Mesendoderm (in vitro differentiated cells): ENCODE results near the gene SMARCA5. TPM values are rescaled to one million over a fixed set of nuclear protein-coding genes. Genes with fewer than 3 reads are reported as not detected.
A peak's percentile ranks its signal among the peaks of the same experiment; 100 is the strongest.

Source experiments
- DNase-seq: peaks from one replicate; pipeline ENCODE4 v3.0.0; 2013
- H2AK5ac ChIP-seq: 2 replicates; pipeline ENCODE4 v1.6.1; 2013; ENCODE audit warnings: low read length, inconsistent platforms
- H2BK120ac ChIP-seq: 2 replicates; pipeline ENCODE4 v1.6.1; 2013; ENCODE audit warnings: low read depth, mild to moderate bottlenecking, low read length, moderate library complexity, mixed read lengths
- H2BK15ac ChIP-seq: replicated peaks from 2 replicates; pipeline ENCODE4 v1.6.1; 2013; ENCODE audit warnings: low read depth, mild to moderate bottlenecking, moderate library complexity
- H2BK5ac ChIP-seq: 2 replicates; pipeline ENCODE4 v1.6.1; 2013; ENCODE audit warnings: low read length, inconsistent platforms
- H3K18ac ChIP-seq: 2 replicates; pipeline ENCODE4 v1.6.1; 2013; ENCODE audit warnings: mild to moderate bottlenecking, low read length, mixed read lengths
- H3K23ac ChIP-seq: one replicate; pipeline ENCODE4 v1.6.1; 2013; ENCODE audit warnings: low read length
- H3K27ac ChIP-seq: 2 replicates; pipeline ENCODE4 v1.5.1; 2013; ENCODE audit warnings: low read depth, mild to moderate bottlenecking, inconsistent platforms, low read length, moderate library complexity
- H3K27me3 ChIP-seq: 2 replicates; pipeline ENCODE4 v1.6.1; 2013; ENCODE audit warnings: low read length, control low read depth, mild to moderate bottlenecking, inconsistent platforms; ENCODE audit not compliant: insufficient read depth, poor library complexity
- H3K36me3 ChIP-seq: 2 replicates; pipeline ENCODE4 v1.6.1; 2013; ENCODE audit warnings: low read length, inconsistent platforms; ENCODE audit not compliant: control insufficient read depth, insufficient read depth
- H3K4ac ChIP-seq: one replicate; pipeline ENCODE4 v1.6.1; 2013; ENCODE audit warnings: low read depth, mild to moderate bottlenecking, low read length, moderate library complexity
- H3K4me1 ChIP-seq: 2 replicates; pipeline ENCODE4 v1.6.1; 2013; ENCODE audit warnings: low read depth, low read length, inconsistent platforms; ENCODE audit not compliant: control insufficient read depth
- H3K4me2 ChIP-seq: 2 replicates; pipeline ENCODE4 v1.6.1; 2013; ENCODE audit warnings: low read length
- H3K4me3 ChIP-seq: 2 replicates; pipeline ENCODE4 v1.5.1; 2013; ENCODE audit warnings: mild to moderate bottlenecking, low read length
- H3K56ac ChIP-seq: one replicate; pipeline ENCODE4 v1.6.1; 2013; ENCODE audit warnings: low read length
- H3K79me1 ChIP-seq: 2 replicates; pipeline ENCODE4 v1.6.1; 2013; ENCODE audit warnings: low read length, inconsistent platforms
- H3K79me2 ChIP-seq: 2 replicates; pipeline ENCODE4 v1.6.1; 2013; ENCODE audit warnings: mild to moderate bottlenecking, low read length; ENCODE audit not compliant: control insufficient read depth, insufficient read depth
- H3K9ac ChIP-seq: 2 replicates; pipeline ENCODE4 v1.6.1; 2013; ENCODE audit warnings: low read length, inconsistent platforms
- H4K5ac ChIP-seq: one replicate; pipeline ENCODE4 v1.6.1; 2013; ENCODE audit warnings: low read length
- H4K8ac ChIP-seq: one replicate; pipeline ENCODE4 v1.6.1; 2013; ENCODE audit warnings: low read depth, mild to moderate bottlenecking, control low read depth, low read length, moderate library complexity
- whole genome bisulfite sequencing: extraction: QIAGEN DNeasy Blood & Tissue Kit; methylation state at CpG from one replicate; pipeline ENCODE4 v1.1.7; 2013; ENCODE audit warnings: low lambda C conversion rate, missing lambda C conversion rate; ENCODE audit not compliant: insufficient coverage; ENCODE audit errors: extremely low coverage; 5-methylcytosine and 5-hydroxymethylcytosine counted together
- polyA plus RNA-seq, 2 experiments: library from polyadenylated mRNA; stranded (reverse); fragments of 200-250 nt; gene quantifications; one replicate each; pipeline ENCODE4 v1.2.3, GENCODE V29; 2013

Gene SMARCA5, protein sequence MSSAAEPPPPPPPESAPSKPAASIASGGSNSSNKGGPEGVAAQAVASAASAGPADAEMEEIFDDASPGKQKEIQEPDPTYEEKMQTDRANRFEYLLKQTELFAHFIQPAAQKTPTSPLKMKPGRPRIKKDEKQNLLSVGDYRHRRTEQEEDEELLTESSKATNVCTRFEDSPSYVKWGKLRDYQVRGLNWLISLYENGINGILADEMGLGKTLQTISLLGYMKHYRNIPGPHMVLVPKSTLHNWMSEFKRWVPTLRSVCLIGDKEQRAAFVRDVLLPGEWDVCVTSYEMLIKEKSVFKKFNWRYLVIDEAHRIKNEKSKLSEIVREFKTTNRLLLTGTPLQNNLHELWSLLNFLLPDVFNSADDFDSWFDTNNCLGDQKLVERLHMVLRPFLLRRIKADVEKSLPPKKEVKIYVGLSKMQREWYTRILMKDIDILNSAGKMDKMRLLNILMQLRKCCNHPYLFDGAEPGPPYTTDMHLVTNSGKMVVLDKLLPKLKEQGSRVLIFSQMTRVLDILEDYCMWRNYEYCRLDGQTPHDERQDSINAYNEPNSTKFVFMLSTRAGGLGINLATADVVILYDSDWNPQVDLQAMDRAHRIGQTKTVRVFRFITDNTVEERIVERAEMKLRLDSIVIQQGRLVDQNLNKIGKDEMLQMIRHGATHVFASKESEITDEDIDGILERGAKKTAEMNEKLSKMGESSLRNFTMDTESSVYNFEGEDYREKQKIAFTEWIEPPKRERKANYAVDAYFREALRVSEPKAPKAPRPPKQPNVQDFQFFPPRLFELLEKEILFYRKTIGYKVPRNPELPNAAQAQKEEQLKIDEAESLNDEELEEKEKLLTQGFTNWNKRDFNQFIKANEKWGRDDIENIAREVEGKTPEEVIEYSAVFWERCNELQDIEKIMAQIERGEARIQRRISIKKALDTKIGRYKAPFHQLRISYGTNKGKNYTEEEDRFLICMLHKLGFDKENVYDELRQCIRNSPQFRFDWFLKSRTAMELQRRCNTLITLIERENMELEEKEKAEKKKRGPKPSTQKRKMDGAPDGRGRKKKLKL
- polyA plus RNA-seq (2013, experiment 1 of 2), result 75.9 TPM
- 76.8 TPM for polyA plus RNA-seq (2013, experiment 2 of 2)

DNA sequence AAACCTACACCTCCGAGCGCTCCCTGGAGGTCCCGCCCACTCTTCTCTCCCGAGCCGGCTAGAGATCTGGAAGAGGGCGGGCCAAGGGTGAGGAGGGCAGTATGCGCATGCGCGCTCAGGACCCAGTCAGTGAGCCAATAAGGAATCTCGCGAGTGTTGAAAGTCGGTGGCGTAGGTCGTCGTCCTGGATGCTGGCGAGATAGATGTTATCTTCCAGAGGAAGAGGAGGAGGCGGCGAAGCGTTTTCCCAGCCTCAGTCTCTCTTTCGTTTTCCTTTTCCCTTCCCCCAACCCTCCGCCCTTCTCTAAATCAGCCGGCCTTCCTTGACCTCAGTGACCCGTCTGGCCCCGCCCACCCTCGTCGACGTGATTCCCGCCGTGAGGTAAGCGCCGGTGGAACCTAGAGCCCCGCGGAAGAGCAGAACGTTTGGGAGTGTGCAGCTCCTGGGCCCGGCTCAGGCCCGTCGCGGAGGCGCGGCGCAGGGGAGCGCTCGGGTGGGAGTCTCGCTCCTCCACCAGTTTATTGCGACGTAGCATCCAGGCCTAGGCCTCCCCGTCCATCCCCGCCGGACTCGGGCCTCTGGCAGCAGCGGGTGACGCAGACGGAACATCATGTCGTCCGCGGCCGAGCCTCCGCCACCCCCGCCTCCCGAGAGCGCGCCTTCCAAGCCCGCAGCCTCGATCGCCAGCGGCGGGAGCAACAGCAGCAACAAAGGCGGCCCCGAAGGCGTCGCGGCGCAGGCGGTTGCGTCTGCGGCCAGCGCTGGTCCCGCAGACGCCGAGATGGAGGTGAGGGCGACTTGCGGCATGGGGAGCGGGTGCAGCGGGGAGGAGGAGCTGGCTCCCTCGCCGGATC, at the start of gene SMARCA5:
Gene SMARCA5 (plus strand): TSS at position 389 of the 855 bp plus-strand sequence. CDS start 223 bp downstream, at position 612.
- H2BK15ac ChIP-seq, result no peak within 1 kb of the TSS
- H3K27ac ChIP-seq, result peak within 1 kb of the TSS; percentile 87
- no peaks in the 10 kb centered on the region for H3K27me3 ChIP-seq
- H2BK5ac ChIP-seq, result peak within 1 kb of the TSS; percentile 72
- no peak within 1 kb of the TSS for H2BK120ac ChIP-seq
- WGBS, result no CpG with 5 or more reads among the region's 86 CpGs
- no peaks in the 10 kb centered on the region for H3K4me1 ChIP-seq
- H3K4ac ChIP-seq, result no peak within 1 kb of the TSS
- peak; percentile 99 for DNase-seq
- peak within 1 kb of the TSS; percentile 55 for H3K23ac ChIP-seq
- H3K79me2 ChIP-seq, result peaks cover 31% of the 10 kb centered on the region
- H3K36me3 ChIP-seq, result no peaks in the 10 kb centered on the region
- H4K8ac ChIP-seq, result no peak within 1 kb of the TSS
- H3K4me3 ChIP-seq, result peak within 1 kb of the TSS; percentile 81
- H2AK5ac ChIP-seq, result no peak within 1 kb of the TSS
- H3K79me1 ChIP-seq, result peaks cover 2% of the 10 kb centered on the region
- H3K9ac ChIP-seq, result peak within 1 kb of the TSS; percentile 94
- peak within 1 kb of the TSS; percentile 67 for H3K4me2 ChIP-seq
- no peak within 1 kb of the TSS for H4K5ac ChIP-seq
- H3K18ac ChIP-seq, result peak within 1 kb of the TSS; percentile 44
- peak within 1 kb of the TSS; percentile 98 for H3K56ac ChIP-seq

DNA sequence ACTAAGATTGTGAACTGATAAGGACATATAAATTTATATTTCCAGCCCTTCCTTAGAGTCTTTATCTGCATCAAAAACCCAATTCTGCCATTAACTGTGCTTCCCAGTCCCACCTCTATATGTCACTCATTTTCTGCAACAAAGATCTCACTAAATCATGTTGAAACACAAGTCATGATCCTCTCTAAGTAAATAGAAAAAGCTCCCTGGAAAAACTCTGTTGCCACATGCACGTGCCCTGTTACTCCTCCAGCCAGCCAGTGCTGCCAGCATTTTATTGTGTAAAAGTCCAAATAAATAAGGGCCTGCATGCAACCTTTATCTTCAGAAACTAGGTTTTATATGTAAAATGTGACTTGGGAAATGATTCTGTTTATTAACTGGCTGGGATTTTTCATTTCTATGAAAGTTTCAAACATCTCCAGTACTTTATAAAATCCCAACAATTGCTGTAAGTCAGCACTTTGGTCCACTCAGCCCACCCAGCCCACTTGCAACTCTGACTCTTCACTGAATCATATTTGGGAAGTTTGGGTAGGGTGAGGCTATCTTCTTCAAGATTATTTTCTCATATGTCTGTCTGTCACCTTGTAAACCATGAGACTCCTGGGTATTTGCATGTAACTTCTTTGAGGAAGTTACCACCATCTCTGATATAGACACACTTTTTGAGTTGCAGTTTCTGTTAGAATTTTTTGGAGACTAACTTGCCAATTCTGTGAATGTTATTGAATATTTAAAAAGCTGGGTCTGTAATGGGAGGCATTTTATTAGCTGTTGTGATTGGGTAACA, 40.0 kb upstream of the SMARCA5 start:
- Histone ChIP-seq H3K9ac (no peak overlapping the region), H3K4ac (no peak overlapping the region), H2BK120ac (no peak overlapping the region), H3K23ac (no peak overlapping the region), H2AK5ac (no peak overlapping the region), H3K79me2 (no peaks in the 10 kb centered on the region), H3K4me1 (no peaks in the 10 kb centered on the region), H3K27ac (no peak overlapping the region), H3K36me3 (no peaks in the 10 kb centered on the region), H4K5ac (no peak overlapping the region), H3K4me2 (no peak overlapping the region), H3K4me3 (no peak overlapping the region), H3K79me1 (no peaks in the 10 kb centered on the region), H2BK15ac (no peak overlapping the region), H3K56ac (no peak overlapping the region), H3K27me3 (no peaks in the 10 kb centered on the region), H4K8ac (no peak overlapping the region), H3K18ac (no peak overlapping the region), H2BK5ac (no peak overlapping the region)
- WGBS, result no CpG with 5 or more reads among the region's 1 CpG
- DNase-seq, result no peak

GRCh38 chr4:143477487-143477886, 36.0 kb upstream of the SMARCA5 start:
- Histone ChIP-seq H4K8ac (no peak overlapping the region), H3K4me2 (no peak overlapping the region), H3K27ac (no peak overlapping the region), H3K27me3 (no peaks in the 10 kb centered on the region), H4K5ac (no peak overlapping the region), H3K4me3 (no peak overlapping the region), H3K4me1 (no peaks in the 10 kb centered on the region), H3K23ac (no peak overlapping the region), H3K9ac (no peak overlapping the region), H2BK120ac (no peak overlapping the region), H3K36me3 (no peaks in the 10 kb centered on the region), H2AK5ac (no peak overlapping the region), H3K4ac (no peak overlapping the region), H3K79me1 (no peaks in the 10 kb centered on the region), H2BK5ac (no peak overlapping the region), H3K56ac (no peak overlapping the region), H3K79me2 (no peaks in the 10 kb centered on the region), H3K18ac (no peak overlapping the region), H2BK15ac (no peak overlapping the region)
- no CpG with 5 or more reads among the region's 2 CpGs for WGBS
- DNase-seq, result no peak

GRCh38 chr4:143481361-143481760, 32.1 kb upstream of the SMARCA5 start:
- H3K18ac ChIP-seq, result no peak overlapping the region
- DNase-seq, result no peak
- no peak overlapping the region for H3K4me3 ChIP-seq
- no peaks in the 10 kb centered on the region for H3K4me1 ChIP-seq
- no peaks in the 10 kb centered on the region for H3K27me3 ChIP-seq
- H3K27ac ChIP-seq, result no peak overlapping the region
- H2BK15ac ChIP-seq, result no peak overlapping the region
- no peak overlapping the region for H3K4me2 ChIP-seq
- no peaks in the 10 kb centered on the region for H3K36me3 ChIP-seq
- no peak overlapping the region for H3K4ac ChIP-seq
- no peak overlapping the region for H3K56ac ChIP-seq
- H3K79me1 ChIP-seq, result no peaks in the 10 kb centered on the region
- no peak overlapping the region for H4K8ac ChIP-seq
- no peak overlapping the region for H3K23ac ChIP-seq
- WGBS, result no CpG with 5 or more reads among the region's 3 CpGs
- H3K79me2 ChIP-seq, result no peaks in the 10 kb centered on the region
- H4K5ac ChIP-seq, result no peak overlapping the region
- H2BK5ac ChIP-seq, result no peak overlapping the region
- H2BK120ac ChIP-seq, result no peak overlapping the region
- H3K9ac ChIP-seq, result no peak overlapping the region
- H2AK5ac ChIP-seq, result no peak overlapping the region

GRCh38 chr4:143482840-143483239, 30.7 kb upstream of the SMARCA5 start:
- Histone ChIP-seq H2BK15ac (no peak overlapping the region), H3K18ac (no peak overlapping the region), H3K56ac (no peak overlapping the region), H2AK5ac (no peak overlapping the region), H3K9ac (no peak overlapping the region), H3K4me3 (no peak overlapping the region), H3K27ac (no peak overlapping the region), H3K4me2 (no peak overlapping the region), H4K8ac (no peak overlapping the region), H2BK120ac (no peak overlapping the region), H3K4ac (no peak overlapping the region), H3K36me3 (no peaks in the 10 kb centered on the region), H3K79me2 (no peaks in the 10 kb centered on the region), H2BK5ac (no peak overlapping the region), H3K4me1 (no peaks in the 10 kb centered on the region), H3K27me3 (no peaks in the 10 kb centered on the region), H4K5ac (no peak overlapping the region), H3K23ac (no peak overlapping the region), H3K79me1 (no peaks in the 10 kb centered on the region)
- DNase-seq, result peak; percentile 42
- WGBS, result no CpG with 5 or more reads among the region's 1 CpG
